GM12878 (cell line): Measurements from ENCODE around the gene C1QTNF12. TPM values are rescaled to one million over a fixed set of nuclear protein-coding genes. Genes with fewer than 3 reads are reported as not detected.

Source experiments
- ATAC-seq: fragments of 200-7000 bp; cut with Tn5 transposase; 3 replicates; pipeline ENCODE4 v1.9.1; 2020; ENCODE audit warnings: mild to moderate bottlenecking, moderate library complexity
- BruUV-seq: library from RNA; stranded (reverse); fragments of 400-500 nt; replicated peaks from 2 replicates; lab custom pipeline; 2021; lab: Mats Ljungman, UMichigan
- CTCF ChIA-PET: fragments of 300-600 bp; sonication (Branson Sonifier 250); formaldehyde crosslinking; extraction: SDS; loops from one replicate; lab custom pipeline; 2021; ENCODE audit warnings: inconsistent platforms; lab: Yijun Ruan, JAX
- POLR2A ChIA-PET: fragments of 350-600 bp; formaldehyde crosslinking; extraction: SDS; loops from one replicate; lab custom pipeline; 2021; ENCODE audit warnings: inconsistent platforms; lab: Charles Lee
- RAD21 ChIA-PET: fragments of 300-600 bp; sonication (Branson Sonifier 250); formaldehyde crosslinking; loops from one replicate; lab custom pipeline; 2023; ENCODE audit warnings: antibody characterized with exemption; ENCODE audit not compliant: unreplicated experiment; lab: Charles Lee
- SMC1A ChIA-PET: fragments of 300-600 bp; sonication (Branson Sonifier 250); formaldehyde crosslinking; loops from one replicate; lab custom pipeline; 2023; ENCODE audit not compliant: unreplicated experiment, uncharacterized antibody; lab: Charles Lee
- DNase-seq: peaks from one replicate; pipeline ENCODE4 v3.0.0-alpha.2; 2011; ENCODE audit warnings: low read depth, low spot score
- FAIRE-seq: peaks from 3 replicates; lab custom pipeline; 2011; peaks lifted over from hg19 to GRCh38; lab: Jason Lieb, UNC
- H2AFZ ChIP-seq: 2 replicates; pipeline ENCODE4 v1.6.0; 2011; ENCODE audit warnings: low read depth, low read length, control low read depth; ENCODE audit not compliant: control insufficient read depth
- H3K27ac ChIP-seq: 2 replicates; pipeline ENCODE4 v1.5.1; 2011; ENCODE audit warnings: control low read depth; ENCODE audit not compliant: control insufficient read depth, insufficient read depth
- H3K27me3 ChIP-seq, 2 experiments: replicated peaks in 1 of 2; 2 replicates each; pipeline versions ENCODE4 v1.6.0 to v1.6.1; 2011; ENCODE audit warnings: low read length in 1 of 2; ENCODE audit not compliant: control insufficient read depth in 2 of 2, insufficient read depth in 2 of 2
- H3K36me3 ChIP-seq, 2 experiments: 2 replicates each; pipeline ENCODE4 v1.5.1; 2011; ENCODE audit warnings: low read length in 1 of 2; ENCODE audit not compliant: control insufficient read depth in 2 of 2, insufficient read depth in 2 of 2
- H3K4me1 ChIP-seq: 2 replicates; pipeline ENCODE4 v1.6.1; 2011; ENCODE audit warnings: mild to moderate bottlenecking, low read length, moderate library complexity, mixed read lengths; ENCODE audit not compliant: control insufficient read depth, insufficient read depth
- H3K4me2 ChIP-seq: 2 replicates; pipeline ENCODE4 v1.6.0; 2011; ENCODE audit warnings: control low read depth; ENCODE audit not compliant: control insufficient read depth, insufficient read depth
- H3K4me3 ChIP-seq: fragments of 200-600 bp; sonication (generic); 2 replicates; pipeline ENCODE4 v1.5.1; 2016
- H3K79me2 ChIP-seq: 2 replicates; pipeline ENCODE4 v1.6.0; 2011; ENCODE audit warnings: low read length; ENCODE audit not compliant: control insufficient read depth, insufficient read depth
- H3K9ac ChIP-seq: 2 replicates; pipeline ENCODE4 v1.8.0; 2011; ENCODE audit warnings: low read length, control low read depth, mixed read lengths; ENCODE audit not compliant: control insufficient read depth, insufficient read depth
- H3K9me3 ChIP-seq: replicated peaks from 3 replicates; pipeline ENCODE4 v1.5.1; 2011; ENCODE audit warnings: mild to moderate bottlenecking, low read length; ENCODE audit not compliant: control insufficient read depth, insufficient read depth
- H4K20me1 ChIP-seq: 2 replicates; pipeline ENCODE4 v1.6.0; 2011; ENCODE audit not compliant: control insufficient read depth, insufficient read depth
- ATF3 ChIP-seq: IDR thresholded peaks from 2 replicates; pipeline ENCODE4 v1.6.1; 2011; ENCODE audit warnings: low read depth, mild to moderate bottlenecking, low read length, moderate library complexity, borderline replicate concordance; ENCODE audit errors: extremely low read depth
- CBX3 ChIP-seq: fragments of 200-600 bp; sonication (generic); IDR thresholded peaks from 2 replicates; pipeline ENCODE4 v1.6.1; 2016; ENCODE audit warnings: low read depth, borderline replicate concordance
- E2F4 ChIP-seq: IDR thresholded peaks from 2 replicates; pipeline ENCODE4 v1.6.1; 2012; ENCODE audit warnings: low read depth, low read length, improper control_type of control experiment
- EED ChIP-seq: sonication (generic); IDR thresholded peaks from 2 replicates; pipeline ENCODE4 v1.6.1; 2016; ENCODE audit warnings: antibody characterized with exemption, low read depth
- GABPA ChIP-seq: IDR thresholded peaks from 2 replicates; pipeline ENCODE4 v1.6.1; 2014; ENCODE audit warnings: antibody characterized with exemption, low read depth, mild to moderate bottlenecking, inconsistent platforms
- HCFC1 ChIP-seq: fragments of 150-350 bp; IDR thresholded peaks from 2 replicates; pipeline ENCODE4 v1.6.1; 2014; ENCODE audit warnings: low read length
- IRF4 ChIP-seq: IDR thresholded peaks from 2 replicates; pipeline ENCODE4 v1.6.1; 2011; ENCODE audit warnings: low read depth, low read length
- IRF5 ChIP-seq: fragments of 450-650 bp; IDR thresholded peaks from 2 replicates; pipeline ENCODE4 v1.6.1; 2017; ENCODE audit warnings: borderline replicate concordance
- MYC ChIP-seq: IDR thresholded peaks from 2 replicates; pipeline ENCODE4 v1.6.1; 2011; ENCODE audit warnings: mild to moderate bottlenecking, low read length, moderate library complexity, inconsistent platforms; ENCODE audit not compliant: insufficient read depth, insufficient replicate concordance, insufficient read length, severe bottlenecking
- NRF1 ChIP-seq: conservative IDR thresholded peaks from 2 replicates; pipeline ENCODE4 v1.6.1; 2011; ENCODE audit warnings: mild to moderate bottlenecking, low read depth, low read length, improper control_type of control experiment
- PAX5 ChIP-seq: IDR thresholded peaks from 2 replicates; pipeline ENCODE4 v1.6.1; 2011; ENCODE audit warnings: low read depth, low read length, borderline replicate concordance
- PML ChIP-seq: IDR thresholded peaks from 2 replicates; pipeline ENCODE4 v1.6.1; 2012; ENCODE audit warnings: low read length, inconsistent platforms
- POLR2AphosphoS2 ChIP-seq: IDR thresholded peaks from 2 replicates; pipeline ENCODE4 v1.6.1; 2011; ENCODE audit warnings: low read depth, mild to moderate bottlenecking, low read length, improper control_type of control experiment, moderate library complexity
- RB1 ChIP-seq: fragments of 450-650 bp; formaldehyde crosslinking; IDR thresholded peaks from 2 replicates; pipeline ENCODE4 v1.6.1; 2017; ENCODE audit warnings: mild to moderate bottlenecking, borderline replicate concordance
- SREBF1 ChIP-seq: IDR thresholded peaks from 2 replicates; pipeline ENCODE4 v1.6.1; 2012; ENCODE audit warnings: mild to moderate bottlenecking, low read length
- USF1 ChIP-seq: IDR thresholded peaks from 2 replicates; pipeline ENCODE4 v1.6.1; 2011; ENCODE audit warnings: borderline replicate concordance, low read depth, mild to moderate bottlenecking, moderate library complexity, mixed read lengths, low read length; ENCODE audit not compliant: insufficient read depth; ENCODE audit errors: extremely low read length
- WGBS: methylation state at CpG from one replicate; pipeline ENCODE4 v1.1.6; 2016; ENCODE audit warnings: low lambda C conversion rate; ENCODE audit not compliant: insufficient replicate concordance, insufficient coverage; ENCODE audit errors: missing lambda C conversion rate; 5-methylcytosine and 5-hydroxymethylcytosine counted together
- in situ Hi-C: fragments of 300-500 bp; cut with MboI; formaldehyde crosslinking; loops from 9 replicates; pipeline ENCODE4 v1.14.3; 2018; ENCODE audit warnings: mixed read lengths
- intact Hi-C: fragments of 100-400 bp; cut with micrococcal nuclease; formaldehyde crosslinking; loops from one replicate; pipeline ENCODE4 v1.14.2; 2022; ENCODE audit not compliant: unreplicated experiment
- polyA plus RNA-seq, 11 experiments: library from polyadenylated mRNA; depleted of rRNA in 4 of 11; unstranded in 6 of 11; stranded (reverse) in 5 of 11; fragments of >200 nt; fragmentation: Nextera tagmentation in 4 of 11; fragmentation: Illumina TruSeq in 1 of 11; extraction: Ambion mirVana in 4 of 11; extraction: Trizol in 1 of 11; gene quantifications; 1 replicate in 1 of 11; 2 replicates in 10 of 11; pipeline versions ENCODE4 v1.2.1 to v1.2.3, GENCODE V29; 2011 to 2016; ENCODE audit warnings: inconsistent platforms in 2 of 11, missing spikeins in 2 of 11, low read depth in 1 of 11
- total RNA-seq, 4 experiments: library from RNA; depleted of rRNA in 3 of 4; stranded (reverse); fragments of >200 nt in 3 of 4; fragmentation: Illumina TruSeq in 1 of 4; extraction: Trizol in 1 of 4; gene quantifications; 2 replicates each; pipeline versions ENCODE4 v1.2.1 to v1.2.3, GENCODE V29; 2013 to 2021

C1QTNF12 gene
- total and polyA plus RNA-seq, 10 of the 15 experiments (the other 5 are each of a cell fraction or from before 2014, with no cell fraction given) = 0.17 to 1.0 (median 0.31) TPM; not detected in 5

GRCh38 chr1:1204998-1205768, 41.3 kb downstream of the C1QTNF12 start (continued):
- no peak for TF ChIP-seq NRF1
- TF ChIP-seq CBX3 = no peak
- TF ChIP-seq SREBF1 = no peak
- TF ChIP-seq E2F4 = no peak
- no peak for TF ChIP-seq PML
- TF ChIP-seq GABPA = no peak
- no peak for TF ChIP-seq PAX5
- TF ChIP-seq USF1 = no peak

GRCh38 chr1:1204425-1204920, 42.0 kb downstream of the C1QTNF12 start:
- intact Hi-C loops (no loop called here), in situ Hi-C loops (no loop called here)
- no peak overlapping the region for H3K9ac ChIP-seq
- H3K36me3 ChIP-seq = no peaks in the 10 kb centered on the region
- H3K27me3 ChIP-seq = peaks cover 0 to 8% of the 10 kb centered on the region in 2 experiments; a peak in 1 of 4 replicates
- H3K9me3 ChIP-seq = no peaks in the 10 kb centered on the region
- RAD21 ChIA-PET = interaction anchor here (2.1 kb wide), 1 partner anchor 80 kb away, joined by 7 read pairs; no protein-coding TSS in a partner anchor
- ATAC-seq = no peak
- no peak overlapping the region for H3K4me3 ChIP-seq
- CTCF ChIA-PET = interaction anchor here (2.0 kb wide), 1 partner anchor 83 kb away, joined by 25 read pairs; no protein-coding TSS in a partner anchor
- WGBS = 52% methylated on average over 5 of the region's 8 CpGs
- no peak overlapping the region for H3K27ac ChIP-seq
- DNase-seq = no peak
- no peak overlapping the region for H3K4me2 ChIP-seq
- no peak overlapping the region for H2AFZ ChIP-seq
- H3K4me1 ChIP-seq = peaks cover 28% of the 10 kb centered on the region
- FAIRE-seq = no peak
- POLR2A ChIA-PET = interaction anchor here (1.3 kb wide), 1 partner anchor 41 kb away, joined by 4 read pairs; no protein-coding TSS in a partner anchor
- SMC1A ChIA-PET = interaction anchor here (1.0 kb wide), 1 partner anchor 46 kb away, joined by 3 read pairs; no protein-coding TSS in a partner anchor
- no peaks in the 10 kb centered on the region for H4K20me1 ChIP-seq
- no TSS peak for BruUV-seq
- H3K79me2 ChIP-seq = no peaks in the 10 kb centered on the region
- TF ChIP-seq POLR2AphosphoS2 = no peak
- TF ChIP-seq ATF3 = no peak
- no peak for TF ChIP-seq IRF5
- no peak for TF ChIP-seq RB1
- TF ChIP-seq EED = no peak
- TF ChIP-seq MYC = no peak
- no peak for TF ChIP-seq HCFC1
- TF ChIP-seq IRF4 = no peak
